PFSK-1 (cell line): ENCODE results near the gene TMPRSS11A.

Experiments
- FOXP2 ChIP-seq: optimal IDR thresholded peaks from 2 replicates; pipeline ENCODE3; 2011; ENCODE audit warnings: borderline replicate concordance, control low read depth, inconsistent platforms; ENCODE audit not compliant: insufficient read depth; ENCODE audit errors: extremely low read length, extremely low read depth
- POLR2AphosphoS5 ChIP-seq: IDR thresholded peaks from 2 replicates; pipeline ENCODE4 v1.6.1; 2012; ENCODE audit warnings: low read depth, mild to moderate bottlenecking, control low read depth, low read length, moderate library complexity
- REST ChIP-seq, 2 experiments: IDR thresholded peaks; 2 replicates each; pipeline versions ENCODE4 v1.6.1 to v1.8.0; 2011 to 2012; ENCODE audit warnings: low read depth in 2 of 2, low read length in 2 of 2, control low read depth in 1 of 2, inconsistent platforms in 1 of 2, mild to moderate bottlenecking in 1 of 2, moderate library complexity in 1 of 2; ENCODE audit not compliant: insufficient read depth in 1 of 2
- SIN3A ChIP-seq: IDR thresholded peaks from 2 replicates; pipeline ENCODE4 v1.6.1; 2012; ENCODE audit warnings: mild to moderate bottlenecking, low read length, moderate library complexity, borderline replicate concordance; ENCODE audit not compliant: insufficient read depth
- TAF1 ChIP-seq: IDR thresholded peaks from 2 replicates; pipeline ENCODE4 v1.6.1; 2012; ENCODE audit warnings: low read length, control low read depth, borderline replicate concordance; ENCODE audit not compliant: insufficient read depth

TMPRSS11A gene

GRCh38 chr4:67933038-67933437 lies 30.3 kb downstream of the TMPRSS11A start:
- TF ChIP-seq TAF1 (no peak), POLR2AphosphoS5 (no peak), REST (IDR thresholded peaks at IDR 0.05; ENCODE audit: insufficient read depth in 1 of 2, low read depth in 2 of 2, low read length in 2 of 2) (no peak), SIN3A (no peak), FOXP2 (no peak)

- TF ChIP-seq SIN3A, result no peak
- no peak for TF ChIP-seq TAF1
- TF ChIP-seq POLR2AphosphoS5, result no peak
- no peak for TF ChIP-seq FOXP2
- no peak for TF ChIP-seq REST (IDR thresholded peaks at IDR 0.05; ENCODE audit: insufficient read depth in 1 of 2, low read depth in 2 of 2, low read length in 2 of 2)
Measured at GRCh38 chr4:67931256-67931655, 32.0 kb downstream of the TMPRSS11A start.

GRCh38 chr4:67929426-67929825 lies 33.9 kb downstream of the TMPRSS11A start:
- TF ChIP-seq REST (IDR thresholded peaks at IDR 0.05; ENCODE audit: insufficient read depth in 1 of 2, low read depth in 2 of 2, low read length in 2 of 2) (no peak), SIN3A (no peak), FOXP2 (no peak)

GRCh38 chr4:67928546-67928945 lies 34.7 kb downstream of the TMPRSS11A start:
- TF ChIP-seq TAF1, result no peak
- no peak for TF ChIP-seq FOXP2
- no peak for TF ChIP-seq POLR2AphosphoS5
- no peak for TF ChIP-seq REST (IDR thresholded peaks at IDR 0.05; ENCODE audit: insufficient read depth in 1 of 2, low read depth in 2 of 2, low read length in 2 of 2)
- no peak for TF ChIP-seq SIN3A

GRCh38 chr4:67927251-67927650 lies 36.0 kb downstream of the TMPRSS11A start:
- no peak for TF ChIP-seq SIN3A
- TF ChIP-seq POLR2AphosphoS5, result no peak
- TF ChIP-seq FOXP2, result no peak
- no peak for TF ChIP-seq REST (IDR thresholded peaks at IDR 0.05; ENCODE audit: insufficient read depth in 1 of 2, low read depth in 2 of 2, low read length in 2 of 2)
- TF ChIP-seq TAF1, result no peak
